ENCODE data around the gene BTBD18.

BTBD18 gene, protein sequence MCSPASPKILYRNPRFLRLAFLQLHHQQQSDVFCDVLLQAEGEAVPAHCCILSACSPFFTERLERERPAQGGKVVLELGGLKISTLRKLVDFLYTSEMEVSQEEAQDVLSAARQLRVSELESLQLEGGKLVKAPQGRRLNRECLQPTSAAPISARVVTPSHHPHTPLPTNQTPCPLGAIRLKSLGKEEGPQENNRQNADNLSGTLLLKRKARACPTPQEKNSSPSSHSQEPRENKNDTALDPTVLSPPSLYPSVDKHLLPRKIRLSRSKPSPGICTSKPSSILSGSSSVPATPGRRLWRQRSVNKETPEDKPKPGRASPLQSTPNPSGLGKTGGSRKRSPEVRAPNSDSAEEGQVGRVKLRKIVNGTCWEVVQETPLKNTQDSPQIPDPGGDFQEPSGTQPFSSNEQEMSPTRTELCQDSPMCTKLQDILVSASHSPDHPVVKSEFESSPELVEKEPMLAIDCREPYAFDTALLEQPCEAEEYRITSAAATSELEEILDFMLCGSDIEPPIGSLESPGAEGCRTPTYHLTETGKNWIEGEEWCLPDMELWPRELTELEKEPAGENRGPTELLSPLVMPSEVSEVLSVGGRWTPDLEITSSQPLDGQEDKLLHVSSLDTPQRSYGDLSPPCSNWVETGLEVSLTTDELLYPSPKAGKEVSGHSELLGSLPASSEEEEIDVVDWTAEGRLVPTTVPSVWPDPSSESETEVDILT

DNA sequence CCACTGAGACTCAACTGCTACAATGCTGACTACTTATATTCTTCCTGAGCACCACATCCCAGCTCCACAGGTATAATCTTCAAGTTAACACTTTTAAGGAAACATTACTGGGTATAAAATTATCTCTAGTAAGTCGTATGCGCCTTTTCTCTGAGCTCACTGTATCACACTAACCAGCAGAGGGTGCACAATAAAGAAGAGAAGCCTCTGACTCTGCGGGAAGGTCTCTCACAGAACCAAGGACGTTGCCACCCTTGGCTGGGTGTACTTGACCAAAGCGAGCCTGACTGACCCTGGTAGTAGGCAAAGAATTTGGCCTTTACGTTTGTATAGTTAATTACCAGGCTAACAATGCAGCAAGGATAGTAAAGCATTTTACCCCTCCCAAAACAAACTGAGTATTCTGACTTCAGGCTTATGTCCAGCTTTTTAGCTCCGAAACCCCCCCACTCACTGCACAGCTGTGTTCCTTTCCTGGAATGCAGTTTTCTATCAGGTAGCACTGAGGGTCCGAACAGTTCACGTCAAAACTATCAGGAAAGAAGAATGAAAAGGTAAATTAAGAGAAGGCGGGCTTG lies at the start of gene BTBD18:
TSS of gene BTBD18 (minus strand) at position 144 of the 578 bp plus-strand sequence. CDS start 631 bp downstream, outside the sequence.
- DNase-seq (ENCODE audit: low read depth): peak; percentile 33
- TF ChIP-seq, protein P1, sequence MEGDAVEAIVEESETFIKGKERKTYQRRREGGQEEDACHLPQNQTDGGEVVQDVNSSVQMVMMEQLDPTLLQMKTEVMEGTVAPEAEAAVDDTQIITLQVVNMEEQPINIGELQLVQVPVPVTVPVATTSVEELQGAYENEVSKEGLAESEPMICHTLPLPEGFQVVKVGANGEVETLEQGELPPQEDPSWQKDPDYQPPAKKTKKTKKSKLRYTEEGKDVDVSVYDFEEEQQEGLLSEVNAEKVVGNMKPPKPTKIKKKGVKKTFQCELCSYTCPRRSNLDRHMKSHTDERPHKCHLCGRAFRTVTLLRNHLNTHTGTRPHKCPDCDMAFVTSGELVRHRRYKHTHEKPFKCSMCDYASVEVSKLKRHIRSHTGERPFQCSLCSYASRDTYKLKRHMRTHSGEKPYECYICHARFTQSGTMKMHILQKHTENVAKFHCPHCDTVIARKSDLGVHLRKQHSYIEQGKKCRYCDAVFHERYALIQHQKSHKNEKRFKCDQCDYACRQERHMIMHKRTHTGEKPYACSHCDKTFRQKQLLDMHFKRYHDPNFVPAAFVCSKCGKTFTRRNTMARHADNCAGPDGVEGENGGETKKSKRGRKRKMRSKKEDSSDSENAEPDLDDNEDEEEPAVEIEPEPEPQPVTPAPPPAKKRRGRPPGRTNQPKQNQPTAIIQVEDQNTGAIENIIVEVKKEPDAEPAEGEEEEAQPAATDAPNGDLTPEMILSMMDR (IDR thresholded peaks at IDR 0.05; ENCODE audit: low read depth, low read length, missing control alignments): peak; percentile 58
- no peak within 1 kb of the TSS for H3K4me3 ChIP-seq (ENCODE audit: low read depth, low read length)
- in situ Hi-C loops (cut with HindIII; ENCODE audit: low sequenced_read_pairs): no loop called here

DNA sequence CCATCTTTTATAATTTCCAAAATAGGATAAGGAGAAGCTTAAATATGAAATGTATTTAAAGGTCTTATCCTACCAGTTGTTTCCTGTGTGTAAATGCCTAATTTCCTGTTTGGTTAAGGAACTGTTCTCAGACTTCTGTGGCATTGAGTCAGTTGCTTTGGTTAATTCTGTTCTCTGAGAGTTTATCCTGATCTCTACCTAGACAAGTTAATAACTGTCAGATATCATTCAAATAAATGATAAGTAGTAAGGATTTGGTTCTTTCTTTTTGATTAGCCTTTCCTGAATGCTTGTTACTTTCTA lies 49.5 kb upstream of the BTBD18 start:
- DNase-seq (ENCODE audit: low read depth): no peak
- H3K4me3 ChIP-seq (ENCODE audit: low read depth, low read length): no peak overlapping the region
- in situ Hi-C loops (cut with HindIII; ENCODE audit: low sequenced_read_pairs): loop anchor here (25.0 kb wide), 1 partner anchor 711 kb away; the partner anchor contains the start of gene OR5B21
- TF ChIP-seq, protein P1 (IDR thresholded peaks at IDR 0.05; ENCODE audit: low read depth, low read length, missing control alignments): no peak

DNA sequence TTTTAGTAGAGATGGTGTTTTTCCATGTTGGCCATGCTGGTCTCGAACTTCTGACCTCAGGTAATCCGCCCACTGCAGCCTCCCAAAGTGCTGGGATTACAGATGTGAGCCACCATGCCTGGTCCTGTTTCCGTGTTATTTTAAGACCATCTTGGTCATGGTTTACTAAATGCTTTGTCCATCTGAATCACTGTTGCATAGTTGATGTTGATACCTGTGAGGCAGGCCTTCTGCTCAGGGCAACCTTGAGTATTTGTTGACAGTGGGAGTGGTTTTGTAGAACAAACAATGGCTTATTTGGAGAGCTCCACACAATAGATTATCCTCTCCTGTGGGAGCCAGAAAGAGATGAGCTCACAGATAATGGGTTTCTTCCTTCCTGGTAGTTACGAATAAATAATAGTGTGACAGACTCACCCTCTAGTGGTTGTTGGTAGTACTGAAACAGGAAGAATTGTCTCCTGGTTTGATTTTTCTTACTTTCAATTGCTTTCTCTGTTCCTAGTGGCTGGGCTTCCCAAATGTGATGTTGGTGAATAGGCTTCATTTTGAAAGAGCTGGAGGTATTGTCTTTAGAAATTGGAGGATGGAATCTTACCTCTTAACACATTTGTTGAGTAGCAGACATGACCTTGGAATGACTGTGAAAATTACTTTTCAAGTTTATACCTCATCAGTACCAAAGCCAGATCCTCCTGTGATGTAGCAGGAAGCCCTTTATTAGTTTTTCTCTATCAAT lies 49.0 kb upstream of the BTBD18 start:
- in situ Hi-C loops (cut with HindIII; ENCODE audit: low sequenced_read_pairs): loop anchor here (25.0 kb wide), 1 partner anchor 712 kb away; the partner anchor contains the start of gene OR5B21
- TF ChIP-seq, protein P1 (IDR thresholded peaks at IDR 0.05; ENCODE audit: low read depth, low read length, missing control alignments): peak; percentile 67
- no peak overlapping the region for H3K4me3 ChIP-seq (ENCODE audit: low read depth, low read length)
- DNase-seq (ENCODE audit: low read depth): peak; percentile 45

DNA sequence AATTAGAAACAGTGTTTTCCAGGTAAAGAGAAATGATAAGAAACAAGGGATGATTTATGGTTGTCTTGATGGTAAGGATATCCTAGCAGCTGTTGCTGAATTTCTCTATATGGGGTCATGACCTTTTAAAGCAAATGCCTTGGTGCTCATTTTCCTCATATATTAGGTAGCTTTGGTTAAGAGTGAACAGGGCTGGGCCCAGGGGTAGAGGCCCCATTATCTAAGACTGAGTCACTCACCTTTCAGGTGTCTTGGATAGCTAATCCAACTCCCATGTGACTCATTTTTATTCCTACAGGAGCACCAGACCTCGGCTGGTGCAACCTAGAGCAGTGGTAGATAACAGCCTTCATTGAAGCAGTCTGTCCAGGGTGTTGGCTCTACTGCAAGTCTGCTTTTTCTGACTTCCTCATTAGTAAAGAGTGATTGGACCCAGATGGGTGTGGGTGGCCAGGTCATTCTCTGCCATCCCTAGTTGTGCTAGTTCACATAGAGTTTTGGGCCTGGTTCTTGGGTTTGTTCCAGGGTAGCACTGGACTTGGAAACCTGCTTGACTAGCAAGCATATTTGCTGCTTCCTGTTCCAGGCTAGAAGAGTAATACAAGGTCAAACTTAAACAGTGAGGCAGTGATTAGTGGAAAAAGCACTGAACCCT lies 47.4 kb upstream of the BTBD18 start:
- DNase-seq (ENCODE audit: low read depth): no peak
- TF ChIP-seq, protein P1 (IDR thresholded peaks at IDR 0.05; ENCODE audit: low read depth, low read length, missing control alignments): no peak
- in situ Hi-C loops (cut with HindIII; ENCODE audit: low sequenced_read_pairs): no loop called here
- H3K4me3 ChIP-seq (ENCODE audit: low read depth, low read length): no peak overlapping the region

DNA sequence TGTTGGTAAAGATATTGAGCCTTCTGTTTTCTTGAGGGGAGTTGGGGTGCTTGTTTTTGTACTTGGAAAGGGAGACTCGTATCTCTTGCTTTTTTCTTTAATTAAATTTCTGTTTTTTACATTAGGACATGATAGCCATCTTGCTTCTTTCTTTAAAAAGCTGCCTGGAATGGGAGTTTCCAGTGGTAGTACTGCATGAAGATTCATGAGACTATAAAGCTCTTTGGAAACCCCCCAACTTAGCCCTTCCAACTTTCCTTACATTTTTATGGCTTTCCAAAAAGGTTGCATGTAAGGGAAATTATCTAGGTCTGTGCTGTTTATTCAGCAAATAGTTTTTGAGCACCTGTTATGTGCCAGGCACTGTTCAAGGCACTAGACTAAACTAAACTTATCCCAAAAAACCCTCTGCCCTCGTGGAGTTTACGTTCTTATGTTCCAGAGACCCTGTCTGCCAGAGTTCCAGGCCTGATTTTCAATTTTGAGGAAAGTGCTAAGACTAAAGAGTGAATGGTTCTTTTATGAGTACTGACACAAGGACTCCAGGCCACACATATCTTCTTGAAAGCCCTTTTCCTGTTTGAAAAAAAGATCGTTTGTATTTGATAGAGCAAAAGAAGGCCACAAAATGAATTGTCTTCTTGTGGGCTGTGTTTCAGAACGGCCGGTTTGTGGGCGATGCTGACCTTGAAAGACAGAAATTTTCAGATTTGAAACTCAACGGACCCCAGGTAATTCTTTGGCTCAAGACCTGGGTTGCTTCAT lies 41.9 kb upstream of the BTBD18 start:
- TF ChIP-seq, protein P1 (IDR thresholded peaks at IDR 0.05; ENCODE audit: low read depth, low read length, missing control alignments): no peak
- no peak overlapping the region for H3K4me3 ChIP-seq (ENCODE audit: low read depth, low read length)
- DNase-seq (ENCODE audit: low read depth): no peak
- in situ Hi-C loops (cut with HindIII; ENCODE audit: low sequenced_read_pairs): no loop called here
